ENCODE data around the gene FAM83G. TPM values are rescaled to one million over a fixed set of nuclear protein-coding genes. Genes with fewer than 3 reads are reported as not detected.

FAM83G gene
- total RNA-seq, 2 donors from 2014 or later, result 14.0 to 50.9 TPM

DNA sequence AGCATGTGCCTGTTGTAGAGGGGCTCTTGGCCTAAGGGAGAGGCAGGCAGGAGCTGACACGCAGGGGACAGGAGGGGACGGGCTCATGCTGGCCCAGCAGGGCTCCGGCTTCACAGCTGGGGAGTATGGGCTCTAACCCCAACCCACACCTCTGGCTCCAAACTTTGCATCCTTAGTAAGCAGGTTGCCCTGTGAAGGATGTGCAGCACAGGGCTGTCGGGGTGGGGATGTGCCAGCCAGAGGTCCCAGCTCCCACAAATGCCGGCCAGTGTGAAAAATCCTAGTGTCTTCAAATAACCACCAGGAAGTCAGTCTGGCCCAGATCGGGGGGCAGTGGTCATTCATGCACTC, 14.0 kb upstream of the FAM83G start:
- TF ChIP-seq, protein P1, sequence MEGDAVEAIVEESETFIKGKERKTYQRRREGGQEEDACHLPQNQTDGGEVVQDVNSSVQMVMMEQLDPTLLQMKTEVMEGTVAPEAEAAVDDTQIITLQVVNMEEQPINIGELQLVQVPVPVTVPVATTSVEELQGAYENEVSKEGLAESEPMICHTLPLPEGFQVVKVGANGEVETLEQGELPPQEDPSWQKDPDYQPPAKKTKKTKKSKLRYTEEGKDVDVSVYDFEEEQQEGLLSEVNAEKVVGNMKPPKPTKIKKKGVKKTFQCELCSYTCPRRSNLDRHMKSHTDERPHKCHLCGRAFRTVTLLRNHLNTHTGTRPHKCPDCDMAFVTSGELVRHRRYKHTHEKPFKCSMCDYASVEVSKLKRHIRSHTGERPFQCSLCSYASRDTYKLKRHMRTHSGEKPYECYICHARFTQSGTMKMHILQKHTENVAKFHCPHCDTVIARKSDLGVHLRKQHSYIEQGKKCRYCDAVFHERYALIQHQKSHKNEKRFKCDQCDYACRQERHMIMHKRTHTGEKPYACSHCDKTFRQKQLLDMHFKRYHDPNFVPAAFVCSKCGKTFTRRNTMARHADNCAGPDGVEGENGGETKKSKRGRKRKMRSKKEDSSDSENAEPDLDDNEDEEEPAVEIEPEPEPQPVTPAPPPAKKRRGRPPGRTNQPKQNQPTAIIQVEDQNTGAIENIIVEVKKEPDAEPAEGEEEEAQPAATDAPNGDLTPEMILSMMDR (IDR thresholded peaks at IDR 0.05), result no peak
- Histone ChIP-seq H3K27ac (no peak overlapping the region), H3K9me3 (no peaks in the 10 kb centered on the region), H3K27me3 (no peaks in the 10 kb centered on the region), H3K4me1 (no peaks in the 10 kb centered on the region), H3K4me3 (no peak overlapping the region), H3K36me3 (no peaks in the 10 kb centered on the region)
- DNase-seq (ENCODE audit: low spot score), result no peak

DNA sequence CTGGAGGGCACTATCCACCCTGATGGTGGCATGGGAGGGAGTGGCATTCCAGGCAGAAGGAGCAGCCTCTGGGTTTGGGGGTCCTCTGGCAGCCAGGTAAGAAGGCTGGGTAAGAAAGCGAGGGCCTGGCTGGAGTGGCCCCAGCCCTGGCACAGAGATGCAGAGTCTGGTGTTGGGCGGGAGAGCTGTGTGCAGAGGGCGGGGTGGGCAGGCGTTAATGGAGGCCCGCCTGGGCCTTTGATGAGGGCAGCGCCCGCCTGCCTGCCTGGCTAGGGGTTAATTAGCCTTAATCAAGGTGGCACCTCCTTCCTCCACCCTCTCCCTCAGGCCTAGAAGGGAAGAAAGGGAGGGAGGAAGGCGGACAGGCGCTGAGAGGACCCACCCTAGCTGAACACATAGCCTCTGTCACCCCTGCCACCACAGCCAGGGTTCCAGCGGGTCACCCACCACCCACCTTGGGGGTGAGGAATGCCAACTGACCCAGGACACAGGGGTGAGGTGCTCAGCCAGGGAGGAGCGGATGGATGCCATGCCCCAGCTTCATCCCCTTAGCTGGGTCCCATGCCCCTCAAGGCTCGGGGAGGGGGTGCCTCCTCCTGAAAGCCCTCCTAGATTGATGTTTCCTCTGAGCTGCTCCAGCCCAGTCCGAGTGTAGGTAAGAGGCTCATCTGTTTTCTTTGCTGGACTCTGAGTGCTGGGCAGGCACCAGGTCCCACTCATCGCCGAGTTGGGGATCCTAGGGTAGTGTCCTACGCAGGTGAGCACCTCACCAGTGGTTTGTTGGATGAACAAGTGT, 13.4 kb upstream of the FAM83G start:
- Histone ChIP-seq H3K4me1 (no peaks in the 10 kb centered on the region), H3K27me3 (no peaks in the 10 kb centered on the region), H3K4me3 (no peak overlapping the region), H3K9me3 (no peaks in the 10 kb centered on the region), H3K27ac (no peak overlapping the region), H3K36me3 (no peaks in the 10 kb centered on the region)
- no peak for DNase-seq (ENCODE audit: low spot score)
- TF ChIP-seq, protein P1 (IDR thresholded peaks at IDR 0.05), result no peak

DNA sequence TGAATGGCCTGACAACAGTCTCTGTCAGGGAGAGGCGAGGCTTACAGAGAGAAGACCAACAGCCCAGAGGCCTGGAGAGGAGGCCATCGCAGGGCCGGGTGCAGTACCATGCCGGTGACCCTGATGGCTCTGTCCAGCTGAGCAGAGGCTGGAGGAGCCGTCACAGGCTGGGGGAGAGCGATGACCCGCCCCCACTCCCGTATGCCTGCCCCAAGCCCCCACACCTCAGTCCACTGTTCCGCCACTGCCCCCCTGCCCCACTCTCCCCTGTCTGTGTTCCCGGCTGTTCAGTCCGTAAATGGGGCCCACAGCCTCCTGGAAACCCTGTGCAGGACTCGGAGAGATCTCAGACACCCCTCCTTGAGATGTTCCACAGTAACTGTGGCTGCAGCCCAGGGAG, 12.8 kb upstream of the FAM83G start:
- Histone ChIP-seq H3K4me3 (no peak overlapping the region), H3K27me3 (no peaks in the 10 kb centered on the region), H3K27ac (no peak overlapping the region), H3K9me3 (no peaks in the 10 kb centered on the region), H3K4me1 (no peaks in the 10 kb centered on the region), H3K36me3 (no peaks in the 10 kb centered on the region)
- TF ChIP-seq, protein P1 (IDR thresholded peaks at IDR 0.05), result no peak
- no peak for DNase-seq (ENCODE audit: low spot score)

DNA sequence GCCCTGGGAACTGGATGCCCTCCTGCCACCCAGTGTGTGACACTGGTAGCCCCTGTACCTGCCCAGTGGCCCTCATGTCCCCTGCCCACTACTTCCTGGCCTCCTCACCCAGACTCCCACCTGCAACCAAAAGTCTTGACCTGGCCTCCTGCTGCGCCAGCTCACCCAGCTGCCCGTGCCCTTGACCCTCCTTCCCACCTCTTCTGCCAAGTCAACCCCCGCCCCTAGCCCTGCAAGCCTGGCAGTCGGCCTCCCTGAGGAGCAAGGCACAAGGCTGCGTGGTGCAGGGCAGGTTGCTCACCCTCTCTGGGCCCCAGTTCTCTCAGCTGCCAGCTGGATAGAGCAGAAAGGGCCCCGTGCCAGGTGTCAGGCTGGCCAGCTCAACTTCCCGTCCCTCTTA, 12.3 kb upstream of the FAM83G start:
- Histone ChIP-seq H3K9me3 (no peaks in the 10 kb centered on the region), H3K27ac (no peak overlapping the region), H3K4me1 (no peaks in the 10 kb centered on the region), H3K27me3 (no peaks in the 10 kb centered on the region), H3K36me3 (no peaks in the 10 kb centered on the region), H3K4me3 (no peak overlapping the region)
- TF ChIP-seq, protein P1 (IDR thresholded peaks at IDR 0.05), result no peak
- DNase-seq (ENCODE audit: low spot score), result no peak

DNA sequence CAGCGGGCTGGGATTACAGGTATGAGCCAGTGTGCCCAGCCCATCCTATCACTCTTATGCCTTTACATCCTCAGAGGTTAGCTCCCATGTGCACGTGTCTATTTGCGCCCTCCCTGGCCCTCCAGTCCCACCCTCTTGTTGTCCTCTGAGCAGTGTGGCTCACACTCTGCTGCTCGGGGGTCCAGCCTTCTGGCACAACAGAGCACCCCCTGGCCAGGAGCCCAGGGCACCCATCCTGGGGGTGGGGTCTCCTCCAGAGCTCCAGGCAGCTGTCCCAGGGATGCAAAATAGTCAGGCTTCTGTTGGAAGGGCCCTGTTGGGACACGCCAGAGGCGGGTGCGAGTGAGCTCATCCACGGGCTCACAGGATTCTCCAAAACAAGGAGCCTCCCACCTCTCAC, 11.7 kb upstream of the FAM83G start:
- TF ChIP-seq, protein P1 (IDR thresholded peaks at IDR 0.05), result no peak
- no peaks in the 10 kb centered on the region for H3K9me3 ChIP-seq
- H3K4me3 ChIP-seq, result no peak overlapping the region
- no peaks in the 10 kb centered on the region for H3K36me3 ChIP-seq
- H3K4me1 ChIP-seq, result no peaks in the 10 kb centered on the region
- no peak overlapping the region for H3K27ac ChIP-seq
- DNase-seq (ENCODE audit: low spot score), result no peak
- H3K27me3 ChIP-seq, result no peaks in the 10 kb centered on the region

DNA sequence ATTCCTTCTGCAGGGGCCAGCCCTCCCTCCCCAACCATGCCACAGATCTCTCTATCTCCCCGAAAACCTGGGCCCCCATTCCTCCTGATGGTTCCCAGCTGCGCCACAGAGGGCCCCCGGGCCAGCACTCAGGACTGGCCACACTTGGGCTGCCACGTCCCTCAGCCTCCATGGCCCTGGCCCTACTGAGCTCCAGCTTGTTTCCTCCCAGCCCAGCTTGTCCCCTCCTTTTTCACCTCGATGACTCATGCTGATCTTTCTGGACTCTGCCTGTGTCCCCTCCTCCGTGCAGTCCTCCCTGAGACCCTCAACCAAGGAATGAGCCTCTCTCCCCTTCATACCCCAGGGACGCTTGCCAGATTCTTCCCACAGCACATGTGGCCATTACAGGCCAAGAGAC, 10.9 kb upstream of the FAM83G start:
- Histone ChIP-seq H3K4me1 (no peaks in the 10 kb centered on the region), H3K9me3 (no peaks in the 10 kb centered on the region), H3K36me3 (no peaks in the 10 kb centered on the region), H3K27me3 (no peaks in the 10 kb centered on the region), H3K27ac (no peak overlapping the region), H3K4me3 (no peak overlapping the region)
- no peak for DNase-seq (ENCODE audit: low spot score)
- TF ChIP-seq, protein P1 (IDR thresholded peaks at IDR 0.05), result no peak

Measured in right atrium auricular region (tissue), 2 donors.